GM15510 (cell line): Measurements from ENCODE around the gene ZNRD2.

ENCODE experiments used
- POLR2A ChIP-seq: IDR thresholded peaks from 3 replicates; pipeline ENCODE4 v1.6.1; 2011; ENCODE audit warnings: borderline replicate concordance; ENCODE audit not compliant: insufficient read length; ENCODE audit errors: extremely low read depth

The ZNRD2 gene

GRCh38 chr11:65569973-65570918, at the start of gene ZNRD2:
ZNRD2 (plus strand) TSS chr11:65570477; CDS start chr11:65570492, 15 bp downstream.
- TF ChIP-seq POLR2A, result peak; percentile 79

GRCh38 chr11:65524014-65524740, 46.1 kb upstream of the ZNRD2 start:
- no peak for TF ChIP-seq POLR2A

GRCh38 chr11:65524741-65525545, 45.3 kb upstream of the ZNRD2 start, which contains the start of gene SCYL1:
SCYL1 (plus strand) TSS chr11:65525083; CDS start chr11:65525154, 71 bp downstream.
- peak; percentile 65 for TF ChIP-seq POLR2A

- no peak for TF ChIP-seq POLR2A
Measured at GRCh38 chr11:65525546-65526480, 44.5 kb upstream of the ZNRD2 start.

GRCh38 chr11:65526744-65527143, 43.5 kb upstream of the ZNRD2 start:
- TF ChIP-seq POLR2A, result no peak

GRCh38 chr11:65528819-65529350, 41.4 kb upstream of the ZNRD2 start:
- no peak for TF ChIP-seq POLR2A

- TF ChIP-seq POLR2A, result no peak
Measured at GRCh38 chr11:65529475-65530156, 40.7 kb upstream of the ZNRD2 start.

- TF ChIP-seq POLR2A, result no peak
Measured at GRCh38 chr11:65530157-65530496, 40.1 kb upstream of the ZNRD2 start.

GRCh38 chr11:65532388-65533064, 37.8 kb upstream of the ZNRD2 start:
- no peak for TF ChIP-seq POLR2A

- no peak for TF ChIP-seq POLR2A
Measured at GRCh38 chr11:65535102-65535501, 35.2 kb upstream of the ZNRD2 start.

GRCh38 chr11:65536412-65537295, 33.6 kb upstream of the ZNRD2 start:
- no peak for TF ChIP-seq POLR2A

- no peak for TF ChIP-seq POLR2A
Measured at GRCh38 chr11:65537296-65537597, 33.0 kb upstream of the ZNRD2 start.
